Hepatocyte (in vitro differentiated cells): Measurements from ENCODE around the gene VSIG10L.

Experiments
- EZH2 ChIP-seq: fragments of 200-600 bp; sonication (generic); IDR thresholded peaks from 2 replicates; pipeline ENCODE4 v1.6.1; 2016; ENCODE audit warnings: antibody characterized with exemption, mild to moderate bottlenecking, borderline replicate concordance
- EZH2phosphoT487 ChIP-seq: fragments of 200-600 bp; sonication (generic); IDR thresholded peaks from one replicate; pipeline ENCODE4 v1.6.1; 2018; ENCODE audit warnings: antibody characterized with exemption, mild to moderate bottlenecking, low read depth, moderate library complexity; ENCODE audit not compliant: unreplicated experiment, severe bottlenecking
- TF ChIP-seq, protein P1 (sequence below): fragments of 200-600 bp; sonication (generic); IDR thresholded peaks from 2 replicates; pipeline ENCODE4 v1.5.1; 2016; ENCODE audit warnings: antibody characterized with exemption, mild to moderate bottlenecking; ENCODE audit not compliant: poor library complexity

DNA sequence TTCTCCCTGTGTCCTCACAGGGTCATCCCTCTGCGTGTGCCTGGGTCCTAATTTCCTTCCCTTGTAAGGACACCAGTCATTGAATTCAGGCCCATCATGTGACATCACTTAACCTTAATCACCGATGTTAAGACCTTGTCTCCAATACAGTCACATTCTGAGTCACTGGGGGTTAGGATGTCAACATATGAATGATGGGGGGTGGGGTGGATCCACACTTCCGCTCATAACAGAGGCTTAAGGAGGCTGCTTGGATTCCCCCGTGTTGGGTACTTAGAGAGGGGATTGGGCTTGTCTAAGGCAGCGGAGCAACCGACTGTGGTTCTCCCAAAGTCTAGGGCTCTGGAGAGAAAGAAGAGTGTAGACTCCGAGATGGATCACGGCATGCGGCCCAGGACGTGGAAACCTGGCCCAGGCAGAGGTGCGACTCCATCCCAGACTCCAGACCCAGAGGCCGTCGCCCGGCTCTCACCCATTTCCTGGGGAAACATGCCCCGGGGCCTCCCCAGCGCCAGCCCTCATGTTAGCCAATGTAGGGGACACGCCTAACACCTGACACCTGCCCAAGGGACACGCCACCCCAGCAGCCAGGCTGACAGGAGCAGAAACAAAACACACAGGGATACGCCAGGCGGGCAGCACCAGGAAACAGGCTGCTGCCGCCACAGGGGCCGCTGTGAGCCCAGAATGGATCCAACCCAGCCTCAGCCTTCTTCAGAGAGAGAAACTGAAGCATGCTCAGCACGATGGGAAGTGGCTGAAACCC, 47.5 kb downstream of the VSIG10L start:
- TF ChIP-seq, protein P1, sequence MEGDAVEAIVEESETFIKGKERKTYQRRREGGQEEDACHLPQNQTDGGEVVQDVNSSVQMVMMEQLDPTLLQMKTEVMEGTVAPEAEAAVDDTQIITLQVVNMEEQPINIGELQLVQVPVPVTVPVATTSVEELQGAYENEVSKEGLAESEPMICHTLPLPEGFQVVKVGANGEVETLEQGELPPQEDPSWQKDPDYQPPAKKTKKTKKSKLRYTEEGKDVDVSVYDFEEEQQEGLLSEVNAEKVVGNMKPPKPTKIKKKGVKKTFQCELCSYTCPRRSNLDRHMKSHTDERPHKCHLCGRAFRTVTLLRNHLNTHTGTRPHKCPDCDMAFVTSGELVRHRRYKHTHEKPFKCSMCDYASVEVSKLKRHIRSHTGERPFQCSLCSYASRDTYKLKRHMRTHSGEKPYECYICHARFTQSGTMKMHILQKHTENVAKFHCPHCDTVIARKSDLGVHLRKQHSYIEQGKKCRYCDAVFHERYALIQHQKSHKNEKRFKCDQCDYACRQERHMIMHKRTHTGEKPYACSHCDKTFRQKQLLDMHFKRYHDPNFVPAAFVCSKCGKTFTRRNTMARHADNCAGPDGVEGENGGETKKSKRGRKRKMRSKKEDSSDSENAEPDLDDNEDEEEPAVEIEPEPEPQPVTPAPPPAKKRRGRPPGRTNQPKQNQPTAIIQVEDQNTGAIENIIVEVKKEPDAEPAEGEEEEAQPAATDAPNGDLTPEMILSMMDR = no peak
- no peak for TF ChIP-seq EZH2
- no peak for TF ChIP-seq EZH2phosphoT487
